ENCODE measurements around the gene GLP1R.

DNA sequence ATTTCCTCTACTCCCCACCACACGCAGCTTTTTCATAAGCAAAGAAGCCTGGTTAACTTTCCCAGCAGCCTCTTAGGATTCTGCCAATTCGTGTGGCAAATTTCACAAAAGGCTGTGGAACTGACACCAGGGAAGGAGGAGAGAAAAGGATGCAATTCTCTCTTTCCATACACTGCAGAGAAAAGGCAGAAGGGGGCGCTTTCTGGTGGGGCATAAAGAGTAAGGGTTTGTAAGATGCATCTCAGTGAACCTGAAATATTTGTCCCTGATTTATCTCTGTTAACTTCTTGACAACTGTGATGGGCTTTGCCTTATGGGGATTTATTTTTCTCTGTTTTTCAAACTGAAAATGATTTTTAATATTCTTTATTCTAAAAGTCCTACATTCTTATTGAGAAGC, 45.5 kb upstream of the GLP1R start:
- TF ChIP-seq, protein P1, sequence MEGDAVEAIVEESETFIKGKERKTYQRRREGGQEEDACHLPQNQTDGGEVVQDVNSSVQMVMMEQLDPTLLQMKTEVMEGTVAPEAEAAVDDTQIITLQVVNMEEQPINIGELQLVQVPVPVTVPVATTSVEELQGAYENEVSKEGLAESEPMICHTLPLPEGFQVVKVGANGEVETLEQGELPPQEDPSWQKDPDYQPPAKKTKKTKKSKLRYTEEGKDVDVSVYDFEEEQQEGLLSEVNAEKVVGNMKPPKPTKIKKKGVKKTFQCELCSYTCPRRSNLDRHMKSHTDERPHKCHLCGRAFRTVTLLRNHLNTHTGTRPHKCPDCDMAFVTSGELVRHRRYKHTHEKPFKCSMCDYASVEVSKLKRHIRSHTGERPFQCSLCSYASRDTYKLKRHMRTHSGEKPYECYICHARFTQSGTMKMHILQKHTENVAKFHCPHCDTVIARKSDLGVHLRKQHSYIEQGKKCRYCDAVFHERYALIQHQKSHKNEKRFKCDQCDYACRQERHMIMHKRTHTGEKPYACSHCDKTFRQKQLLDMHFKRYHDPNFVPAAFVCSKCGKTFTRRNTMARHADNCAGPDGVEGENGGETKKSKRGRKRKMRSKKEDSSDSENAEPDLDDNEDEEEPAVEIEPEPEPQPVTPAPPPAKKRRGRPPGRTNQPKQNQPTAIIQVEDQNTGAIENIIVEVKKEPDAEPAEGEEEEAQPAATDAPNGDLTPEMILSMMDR (optimal IDR thresholded peaks at IDR 0.05 in 1 of 3, IDR thresholded peaks at IDR 0.05 in 1 of 3, conservative IDR thresholded peaks at IDR 0.05 in 1 of 3; ENCODE audit: extremely low read depth in 1 of 3, insufficient read depth in 2 of 3, low read length in 3 of 3): peak; percentile 24 to 43 (median 42)
- no peak for TF ChIP-seq EZH2 (IDR thresholded peaks at IDR 0.05; ENCODE audit: low read length)

Measured in keratinocyte (primary cell).